Astrocyte of the spinal cord (primary cell): ENCODE data around the gene GLIS1.

Source experiments
- DNase-seq: peaks from one replicate; pipeline ENCODE4 v3.0.0; 2011; ENCODE audit warnings: low read depth, low spot score
- H3K4me3 ChIP-seq: 2 replicates; pipeline ENCODE4 v1.5.1; 2011; ENCODE audit warnings: low read depth, mild to moderate bottlenecking, low read length, moderate library complexity
- in situ Hi-C: cut with HindIII; loops from 2 replicates; pipeline ENCODE4 v1.10.0; 2017; ENCODE audit warnings: low sequenced_read_pairs
- TF ChIP-seq, protein P1 (sequence below): IDR thresholded peaks from 2 replicates; pipeline ENCODE4 v1.5.1; 2012; ENCODE audit warnings: low read depth, mild to moderate bottlenecking, low read length, inconsistent platforms

The GLIS1 gene

DNA sequence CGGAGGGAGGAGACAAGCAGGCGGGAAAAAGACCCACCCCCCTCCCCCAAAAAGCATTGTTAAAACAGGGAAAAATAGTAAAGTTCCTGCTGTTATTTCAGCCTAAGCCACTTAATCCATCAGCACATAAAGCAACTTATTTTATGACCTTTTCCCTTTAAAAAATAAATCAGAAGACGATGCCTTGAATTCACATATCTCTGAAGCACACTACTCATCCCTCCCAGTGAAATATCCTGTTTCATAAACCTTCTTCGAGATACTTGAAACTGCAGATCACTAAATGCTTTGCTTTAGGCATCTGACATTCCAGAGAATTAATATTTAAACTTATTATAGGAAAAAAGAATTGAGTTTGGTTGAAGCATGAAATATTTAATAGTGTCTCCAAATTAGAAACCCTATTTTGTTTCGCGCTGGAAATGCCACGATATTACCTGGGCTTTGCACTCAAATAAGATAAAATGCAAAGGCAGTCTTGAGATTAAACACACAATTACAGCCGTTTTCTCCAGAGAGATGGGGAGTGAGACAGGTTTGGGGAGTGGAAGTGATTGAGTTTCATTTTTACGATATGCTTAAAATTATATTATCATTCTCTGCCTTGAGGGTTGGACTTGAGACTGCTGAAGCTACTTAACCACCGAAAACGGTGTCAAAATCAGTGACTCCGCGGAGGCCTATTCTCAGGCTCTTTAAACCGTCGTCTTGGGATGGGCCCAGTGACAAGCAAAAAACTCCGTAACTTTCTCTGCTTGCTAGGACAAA, 9.3 kb downstream of the GLIS1 start:
- TF ChIP-seq, protein P1, sequence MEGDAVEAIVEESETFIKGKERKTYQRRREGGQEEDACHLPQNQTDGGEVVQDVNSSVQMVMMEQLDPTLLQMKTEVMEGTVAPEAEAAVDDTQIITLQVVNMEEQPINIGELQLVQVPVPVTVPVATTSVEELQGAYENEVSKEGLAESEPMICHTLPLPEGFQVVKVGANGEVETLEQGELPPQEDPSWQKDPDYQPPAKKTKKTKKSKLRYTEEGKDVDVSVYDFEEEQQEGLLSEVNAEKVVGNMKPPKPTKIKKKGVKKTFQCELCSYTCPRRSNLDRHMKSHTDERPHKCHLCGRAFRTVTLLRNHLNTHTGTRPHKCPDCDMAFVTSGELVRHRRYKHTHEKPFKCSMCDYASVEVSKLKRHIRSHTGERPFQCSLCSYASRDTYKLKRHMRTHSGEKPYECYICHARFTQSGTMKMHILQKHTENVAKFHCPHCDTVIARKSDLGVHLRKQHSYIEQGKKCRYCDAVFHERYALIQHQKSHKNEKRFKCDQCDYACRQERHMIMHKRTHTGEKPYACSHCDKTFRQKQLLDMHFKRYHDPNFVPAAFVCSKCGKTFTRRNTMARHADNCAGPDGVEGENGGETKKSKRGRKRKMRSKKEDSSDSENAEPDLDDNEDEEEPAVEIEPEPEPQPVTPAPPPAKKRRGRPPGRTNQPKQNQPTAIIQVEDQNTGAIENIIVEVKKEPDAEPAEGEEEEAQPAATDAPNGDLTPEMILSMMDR = no peak
- in situ Hi-C loops = no loop called here
- H3K4me3 ChIP-seq = no peak overlapping the region
- peak; percentile 18 for DNase-seq

DNA sequence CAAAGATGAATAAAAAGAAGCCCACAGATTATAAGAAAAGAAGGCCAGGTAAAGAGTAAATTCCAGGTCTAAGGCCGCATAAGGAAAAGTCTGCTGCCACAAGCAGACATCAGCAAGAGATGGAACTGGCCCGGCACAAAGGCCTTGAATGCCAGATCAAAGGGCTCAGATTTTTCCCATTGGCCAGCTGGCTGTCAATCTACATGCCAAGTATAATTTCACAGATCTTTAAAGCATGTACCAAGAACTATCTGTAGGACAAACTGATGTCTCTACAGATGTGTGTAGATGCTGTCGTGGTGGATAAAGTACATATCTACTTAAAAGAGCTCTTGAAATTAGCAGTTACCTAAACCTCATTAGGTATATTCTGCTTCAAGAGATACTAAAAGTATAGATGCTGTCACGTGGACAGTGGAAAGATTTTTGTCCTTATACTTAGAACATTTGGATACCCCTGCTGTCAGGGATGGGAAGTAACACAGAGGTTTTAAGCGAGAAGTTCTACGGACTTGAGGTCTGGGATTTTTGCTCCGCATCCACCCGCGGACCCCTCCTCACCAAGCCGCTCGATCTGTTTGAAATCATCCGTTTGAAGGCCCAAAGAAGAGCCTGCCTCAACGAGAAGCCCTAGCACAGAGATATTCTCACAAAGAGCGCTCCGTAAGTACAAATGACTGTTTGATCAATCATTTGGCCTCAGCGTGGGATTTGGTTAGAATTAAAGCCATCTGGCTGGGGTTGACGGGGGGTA, 10.1 kb downstream of the GLIS1 start:
- no peak overlapping the region for H3K4me3 ChIP-seq
- in situ Hi-C loops = no loop called here
- TF ChIP-seq, protein P1 = no peak
- DNase-seq = peak; percentile 17

DNA sequence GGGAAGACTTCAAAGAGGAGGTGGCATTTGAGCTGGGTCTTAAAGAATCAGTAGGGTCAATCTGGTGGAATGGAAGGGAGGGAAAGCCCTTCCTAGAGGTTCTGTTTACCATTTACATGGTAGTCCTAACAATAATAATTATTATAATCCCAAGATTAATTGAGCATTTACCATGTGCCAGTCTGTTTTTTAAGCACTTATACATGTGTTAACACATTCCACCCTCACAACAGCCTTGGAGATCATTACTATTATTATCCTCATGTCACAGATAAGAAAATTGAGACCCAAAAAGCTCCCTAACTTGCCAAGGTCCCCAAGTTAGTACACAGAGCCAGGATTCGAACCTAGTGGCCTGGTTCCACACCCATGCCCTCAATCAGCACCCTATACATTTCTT, 10.8 kb downstream of the GLIS1 start:
- TF ChIP-seq, protein P1 = no peak
- in situ Hi-C loops = no loop called here
- no peak for DNase-seq

DNA sequence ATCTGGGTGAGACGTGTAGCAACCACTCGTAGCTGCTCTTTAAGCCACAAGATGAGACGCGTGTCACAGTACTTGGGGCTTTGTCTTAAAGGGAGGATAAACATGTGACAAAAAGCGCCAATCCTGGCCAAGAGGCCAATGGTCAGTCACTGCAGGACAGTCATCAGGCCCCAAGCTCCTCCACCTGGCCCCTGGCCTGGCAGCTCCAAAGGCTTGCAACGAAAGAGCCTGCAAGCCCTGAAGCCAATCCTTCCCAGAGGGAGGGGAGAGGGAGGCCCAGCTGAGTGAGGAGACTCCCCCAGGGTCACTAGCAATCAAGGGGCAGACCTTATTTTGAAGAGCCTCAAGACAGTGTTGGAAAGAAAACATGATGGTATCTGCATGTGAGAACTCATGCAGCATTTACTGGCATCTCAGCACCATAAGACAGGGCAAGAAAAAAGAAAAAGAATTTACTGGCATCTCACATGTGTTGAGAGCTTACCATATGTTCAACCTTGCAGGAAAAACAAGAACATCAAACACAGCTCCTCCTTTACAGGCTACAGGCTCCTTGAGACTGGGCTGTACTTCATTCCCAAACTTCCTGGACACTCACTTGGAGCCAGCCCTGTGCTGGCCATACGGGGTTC, 11.4 kb downstream of the GLIS1 start:
- TF ChIP-seq, protein P1 = no peak
- no peak overlapping the region for H3K4me3 ChIP-seq
- in situ Hi-C loops = no loop called here
- no peak for DNase-seq

More for the DNA sequence above, 10.8 kb downstream of the GLIS1 start:
- no peak overlapping the region for H3K4me3 ChIP-seq

DNA sequence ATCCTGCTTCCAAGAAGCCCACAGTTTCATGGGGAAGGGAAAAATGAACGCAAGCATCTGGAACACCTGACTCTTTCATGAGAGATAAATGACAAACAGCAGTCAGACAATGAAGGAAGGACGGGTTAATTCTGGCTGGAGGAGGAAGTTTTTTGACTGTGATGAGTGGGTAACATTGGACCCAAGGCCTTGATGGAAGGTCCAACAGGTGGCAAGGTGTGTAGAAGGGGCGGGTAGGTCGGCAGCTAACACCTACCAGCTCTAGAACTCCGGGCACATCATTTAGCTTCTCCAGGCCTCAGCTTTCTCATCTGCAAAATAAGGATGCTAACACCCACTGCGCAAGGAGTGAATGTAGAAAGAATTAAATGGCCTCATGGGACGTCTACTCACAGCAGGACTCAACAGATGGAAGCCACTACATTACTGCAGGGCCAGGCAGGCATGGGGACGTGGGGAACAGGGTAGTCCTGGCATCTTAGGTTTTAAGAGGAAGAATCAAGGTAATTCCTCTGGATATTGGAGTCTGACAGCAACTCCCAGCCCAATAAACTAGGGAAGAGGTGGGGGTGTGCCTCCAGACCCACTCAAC, 12.9 kb downstream of the GLIS1 start:
- in situ Hi-C loops = no loop called here
- no peak for DNase-seq
- TF ChIP-seq, protein P1 = no peak
- no peak overlapping the region for H3K4me3 ChIP-seq

DNA sequence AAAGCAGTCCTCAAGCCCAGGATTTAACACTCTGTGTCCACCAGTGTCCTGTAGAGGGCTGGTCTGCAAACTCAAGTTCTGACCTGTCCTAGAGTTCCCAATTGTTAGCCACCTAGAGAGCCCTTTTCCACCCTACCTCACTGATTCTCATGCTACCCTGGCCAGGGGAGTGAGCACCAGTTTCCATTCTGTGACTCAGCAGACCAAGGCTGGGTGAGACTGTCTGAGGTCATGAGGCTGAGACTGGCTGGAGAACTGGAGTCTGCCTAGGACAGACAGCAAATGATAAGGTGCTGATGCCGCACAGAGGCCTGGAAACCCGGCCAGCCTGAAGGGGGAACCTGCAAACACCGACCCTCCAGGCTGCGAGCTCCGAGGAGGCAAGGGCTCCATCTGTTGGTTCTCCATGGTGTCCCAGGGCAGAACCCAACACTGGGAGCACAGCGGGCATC, 13.7 kb downstream of the GLIS1 start:
- DNase-seq = peak; percentile 67
- in situ Hi-C loops = no loop called here

More for the DNA sequence above, 13.7 kb downstream of the GLIS1 start:
- no peak overlapping the region for H3K4me3 ChIP-seq
- TF ChIP-seq, protein P1 = peak; percentile 41
